Limb (tissue), 2 donors: Measurements from ENCODE around the gene SKIC3.

Experiments used
- DNase-seq, 2 donors: peaks; one replicate each; pipeline ENCODE4 v3.0.0-alpha.2; 2016; ENCODE audit errors: extremely low spot score in 2 of 2

Gene SKIC3

GRCh38 chr5:95531491-95531890 is 23.3 kb downstream of the SKIC3 start:
- DNase-seq, result no peak

- no peak for DNase-seq
These were observed 24.4 kb downstream of the SKIC3 start for GRCh38 chr5:95530416-95530815.

GRCh38 chr5:95528565-95528964 is 26.2 kb downstream of the SKIC3 start:
- DNase-seq, result no peak

GRCh38 chr5:95526871-95527270 is 27.9 kb downstream of the SKIC3 start:
- DNase-seq, result no peak

GRCh38 chr5:95524423-95524822 is 30.4 kb downstream of the SKIC3 start:
- DNase-seq, result no peak

- DNase-seq, result no peak
These were observed 34.6 kb downstream of the SKIC3 start for GRCh38 chr5:95520206-95520605.

- DNase-seq, result no peak
These were observed 35.1 kb downstream of the SKIC3 start for GRCh38 chr5:95519681-95520080.

GRCh38 chr5:95519151-95519550 is 35.6 kb downstream of the SKIC3 start:
- DNase-seq, result no peak

GRCh38 chr5:95518417-95518816 is 36.4 kb downstream of the SKIC3 start:
- no peak for DNase-seq

- DNase-seq, result no peak
These were observed 43.2 kb downstream of the SKIC3 start for GRCh38 chr5:95511606-95512005.

- DNase-seq, result no peak
These were observed 46.2 kb downstream of the SKIC3 start for GRCh38 chr5:95508550-95508949.
